OCI-LY7 (cell line): ENCODE measurements around the gene TCF25. TPM values are rescaled to one million over a fixed set of nuclear protein-coding genes. Genes with fewer than 3 reads are reported as not detected.
A peak's percentile ranks its signal among the peaks of the same experiment; 100 is the strongest.

Source experiments
- BruUV-seq: library from RNA; stranded (reverse); fragments of 400-500 nt; replicated peaks from 2 replicates; lab custom pipeline; 2021; lab: Mats Ljungman, UMichigan
- CTCF ChIA-PET: fragments of 300-600 bp; sonication (Branson Sonifier 250); formaldehyde crosslinking; loops from one replicate; lab custom pipeline; 2022; ENCODE audit warnings: antibody characterized with exemption; ENCODE audit not compliant: unreplicated experiment; lab: Charles Lee
- POLR2A ChIA-PET: fragments of 300-600 bp; sonication (Branson Sonifier 250); formaldehyde crosslinking; loops from one replicate; lab custom pipeline; 2022; ENCODE audit warnings: antibody characterized with exemption; lab: Charles Lee
- DNase-seq: peaks from one replicate; pipeline ENCODE4 v3.0.0-alpha.2; 2015; ENCODE audit warnings: low spot score
- H2AFZ ChIP-seq: fragments of 200-600 bp; sonication (generic), shearing (Covaris generic); 2 replicates; pipeline ENCODE4 v1.6.1; 2014; ENCODE audit warnings: mild to moderate bottlenecking, antibody characterized with exemption, low read length, moderate library complexity
- H3K27ac ChIP-seq: fragments of 200-600 bp; sonication (generic); 2 replicates; pipeline ENCODE4 v1.5.1; 2014; ENCODE audit warnings: mixed run types, low read depth, mild to moderate bottlenecking, moderate library complexity, low read length, inconsistent platforms; ENCODE audit not compliant: poor library complexity, severe bottlenecking
- H3K36me3 ChIP-seq: fragments of 200-600 bp; sonication (generic); 2 replicates; pipeline ENCODE4 v1.6.1; 2014; ENCODE audit warnings: mild to moderate bottlenecking, antibody characterized with exemption, low read length, moderate library complexity, mixed read lengths; ENCODE audit not compliant: insufficient read depth
- H3K4me1 ChIP-seq: fragments of 200-600 bp; sonication (generic); 2 replicates; pipeline ENCODE4 v1.5.1; 2014; ENCODE audit warnings: mild to moderate bottlenecking, low read length; ENCODE audit not compliant: insufficient read depth, poor library complexity, severe bottlenecking
- H3K4me2 ChIP-seq: fragments of 200-600 bp; sonication (generic); 2 replicates; pipeline ENCODE4 v1.6.1; 2014; ENCODE audit warnings: mild to moderate bottlenecking, low read length
- H3K4me3 ChIP-seq: fragments of 200-600 bp; sonication (generic); 2 replicates; pipeline ENCODE4 v1.5.1; 2014; ENCODE audit warnings: mild to moderate bottlenecking, low read depth, low read length; ENCODE audit not compliant: poor library complexity, severe bottlenecking
- H3K79me2 ChIP-seq: fragments of 200-600 bp; sonication (generic); 2 replicates; pipeline ENCODE4 v1.6.1; 2016; ENCODE audit warnings: low read depth, mild to moderate bottlenecking, low read length, moderate library complexity, mixed read lengths; ENCODE audit not compliant: insufficient read depth
- H3K9me2 ChIP-seq: fragments of 200-600 bp; sonication (generic); 2 replicates; pipeline ENCODE4 v1.6.1; 2016; ENCODE audit warnings: mild to moderate bottlenecking, low read length, mixed read lengths; ENCODE audit not compliant: insufficient read depth
- H3K9me3 ChIP-seq: fragments of 200-600 bp; sonication (generic); 2 replicates; pipeline ENCODE4 v1.6.1; 2014; ENCODE audit warnings: mild to moderate bottlenecking, mixed run types, low read length, mixed read lengths
- H4K20me1 ChIP-seq: fragments of 200-600 bp; sonication (generic); 2 replicates; pipeline ENCODE4 v1.6.1; 2014; ENCODE audit warnings: mild to moderate bottlenecking, antibody characterized with exemption, low read length, moderate library complexity, mixed read lengths; ENCODE audit not compliant: insufficient read depth
- CTCF ChIP-seq: fragments of 200-600 bp; sonication (generic); conservative IDR thresholded peaks from 2 replicates; pipeline ENCODE4 v1.5.1; 2014; ENCODE audit warnings: mild to moderate bottlenecking, antibody characterized with exemption, low read length, moderate library complexity, mixed read lengths
- EZH2phosphoT487 ChIP-seq: fragments of 200-600 bp; sonication (generic); IDR thresholded peaks from 2 replicates; pipeline ENCODE4 v1.6.1; 2018; ENCODE audit warnings: low read depth, borderline replicate concordance, mild to moderate bottlenecking, mixed run types, antibody characterized with exemption, low read length, moderate library complexity, mixed read lengths
- intact Hi-C: fragments of 100-400 bp; cut with micrococcal nuclease; formaldehyde crosslinking; loops from one replicate; pipeline ENCODE4 v1.10.0; 2022; ENCODE audit not compliant: unreplicated experiment
- total RNA-seq, 2 experiments: library from RNA; depleted of rRNA in 1 of 2; stranded (reverse); fragments of >200 nt in 1 of 2; shearing (Covaris generic) in 1 of 2; gene quantifications; 2 replicates each; pipeline ENCODE4 v1.2.3, GENCODE V29; 2014 to 2022

Gene TCF25
- total RNA-seq, 2 experiments from 2014 or later, result 141 to 255 TPM

DNA sequence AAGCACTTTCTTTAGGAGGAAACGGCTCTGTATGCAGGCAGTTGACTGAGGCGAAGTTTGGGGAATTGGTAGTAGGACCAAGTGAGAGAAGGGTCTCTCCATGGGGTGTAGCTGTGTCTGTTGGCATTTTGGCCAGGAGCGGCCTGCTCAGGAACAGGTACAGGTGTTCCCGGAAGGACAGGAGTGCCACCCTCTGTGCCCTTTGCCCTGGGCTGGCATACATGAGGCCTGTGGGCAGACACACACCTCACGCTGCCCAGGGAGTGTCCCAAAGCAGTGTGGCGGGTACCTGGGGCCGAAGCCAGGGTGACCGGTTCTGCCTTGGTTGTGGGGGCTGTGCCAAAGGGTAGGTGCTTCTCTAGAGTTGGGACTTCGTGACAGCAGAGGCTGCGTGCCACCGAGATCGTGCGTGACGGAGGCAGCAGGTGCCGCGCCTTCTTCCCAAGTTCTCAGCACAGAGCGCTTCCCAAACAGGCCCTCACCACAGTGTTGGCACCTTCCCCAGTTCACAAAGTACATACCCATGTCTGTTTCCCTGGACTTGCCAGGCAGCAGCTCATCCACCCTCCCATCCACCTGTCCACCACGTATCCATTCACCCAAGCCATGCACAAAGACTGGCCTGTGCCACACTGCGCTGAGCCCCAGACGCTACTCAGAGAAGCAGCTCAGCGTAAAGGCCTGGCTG, 19.9 kb upstream of the TCF25 start:
- ChIA-PET CTCF (no interaction called here), POLR2A (interaction anchor here (0.6 kb wide), 1 partner anchor 60 kb away, joined by 3 read pairs; no protein-coding TSS in a partner anchor)
- H3K36me3 ChIP-seq, result no peaks in the 10 kb centered on the region

GRCh38 chr16:89855301-89855945, 18.0 kb upstream of the TCF25 start:
- Histone ChIP-seq H3K4me2 (no peak overlapping the region), H3K4me1 (peaks cover 21% of the 10 kb centered on the region), H3K9me2 (no peaks in the 10 kb centered on the region), H4K20me1 (no peaks in the 10 kb centered on the region), H3K27ac (no peak overlapping the region), H3K9me3 (no peaks in the 10 kb centered on the region), H3K4me3 (no peak overlapping the region), H3K79me2 (no peaks in the 10 kb centered on the region), H3K36me3 (no peaks in the 10 kb centered on the region), H2AFZ (no peak overlapping the region)
- no TSS peak for BruUV-seq
- no peak for TF ChIP-seq CTCF
- TF ChIP-seq EZH2phosphoT487, result no peak
- ChIA-PET POLR2A (interaction anchor here (1.0 kb wide), 1 partner anchor 9 kb away, joined by 3 read pairs; no protein-coding TSS in a partner anchor), CTCF (no interaction called here)
- intact Hi-C loops, result no loop called here
- no peak for DNase-seq

More for the DNA sequence above, 19.9 kb upstream of the TCF25 start:
- intact Hi-C loops, result no loop called here
- H3K4me3 ChIP-seq, result no peak overlapping the region
- no peak overlapping the region for H3K4me2 ChIP-seq
- H3K27ac ChIP-seq, result no peak overlapping the region
- H4K20me1 ChIP-seq, result no peaks in the 10 kb centered on the region
- H3K4me1 ChIP-seq, result peaks cover 19% of the 10 kb centered on the region
- H3K79me2 ChIP-seq, result no peaks in the 10 kb centered on the region
- no peak for TF ChIP-seq EZH2phosphoT487
- no peak for TF ChIP-seq CTCF
- H3K9me2 ChIP-seq, result no peaks in the 10 kb centered on the region
- no peak for DNase-seq
- no TSS peak for BruUV-seq
- H2AFZ ChIP-seq, result no peak overlapping the region
- no peaks in the 10 kb centered on the region for H3K9me3 ChIP-seq

DNA sequence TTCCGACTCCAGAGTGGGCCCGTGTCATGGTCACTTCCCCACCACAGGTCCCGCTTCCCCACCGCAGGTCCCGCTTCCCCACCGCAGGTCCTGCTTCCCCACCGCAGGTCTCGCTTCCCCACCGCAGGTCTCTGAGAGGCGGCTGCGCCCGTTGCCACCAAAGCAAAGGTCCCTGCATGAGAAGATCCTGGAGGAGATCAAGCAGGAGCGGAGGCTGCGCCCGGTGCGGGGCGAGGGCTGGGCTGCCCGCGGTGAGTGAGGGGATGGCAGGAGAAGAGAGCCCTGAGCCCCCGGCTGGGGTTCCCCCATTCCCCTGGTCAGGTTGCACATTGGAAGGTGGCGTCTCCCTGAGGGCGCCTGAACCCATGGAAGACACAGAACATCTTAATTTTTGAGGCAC, 17.4 kb upstream of the TCF25 start:
- H2AFZ ChIP-seq, result no peak overlapping the region
- DNase-seq, result no peak
- BruUV-seq, result no TSS peak
- H3K36me3 ChIP-seq, result no peaks in the 10 kb centered on the region
- peak overlapping the region; percentile 39; the same call in 1 of the 2 replicates for H3K4me2 ChIP-seq
- TF ChIP-seq CTCF (no peak), EZH2phosphoT487 (no peak)
- H3K4me3 ChIP-seq, result no peak overlapping the region
- ChIA-PET POLR2A (no interaction called here), CTCF (interaction anchor here (0.6 kb wide), 1 partner anchor 18 kb away, joined by 3 read pairs; no protein-coding TSS in a partner anchor)
- no peaks in the 10 kb centered on the region for H3K79me2 ChIP-seq
- intact Hi-C loops, result no loop called here
- H3K9me3 ChIP-seq, result no peaks in the 10 kb centered on the region
- peaks cover 26% of the 10 kb centered on the region for H3K4me1 ChIP-seq
- no peaks in the 10 kb centered on the region for H4K20me1 ChIP-seq
- no peaks in the 10 kb centered on the region for H3K9me2 ChIP-seq
- H3K27ac ChIP-seq, result no peak overlapping the region
